ENCODE measurements around the gene UBALD2.

- TF ChIP-seq POLR2A (IDR thresholded peaks at IDR 0.05) (no peak), CTCF (IDR thresholded peaks at IDR 0.05) (no peak)
Observed at GRCh38 chr17:76292567-76292966, 27.4 kb downstream of the UBALD2 start.
